T follicular helper cell (primary cell): ENCODE data around the gene LYST.
"Not testable (repeated sequence)": the region's sequence is repeated elsewhere in the genome, so short reads cannot be mapped to it uniquely, and the experiment has no call there.

ENCODE experiments used
- DNase-seq: peaks from one replicate; pipeline ENCODE4 v3.0.0-alpha.2; 2020; ENCODE audit warnings: low read depth

Gene LYST

GRCh38 chr1:235657747-235658526 is 208.8 kb downstream of the LYST start:
- no peak for DNase-seq

- DNase-seq, result no peak
These were observed 209.4 kb downstream of the LYST start for GRCh38 chr1:235657269-235657668.

DNA sequence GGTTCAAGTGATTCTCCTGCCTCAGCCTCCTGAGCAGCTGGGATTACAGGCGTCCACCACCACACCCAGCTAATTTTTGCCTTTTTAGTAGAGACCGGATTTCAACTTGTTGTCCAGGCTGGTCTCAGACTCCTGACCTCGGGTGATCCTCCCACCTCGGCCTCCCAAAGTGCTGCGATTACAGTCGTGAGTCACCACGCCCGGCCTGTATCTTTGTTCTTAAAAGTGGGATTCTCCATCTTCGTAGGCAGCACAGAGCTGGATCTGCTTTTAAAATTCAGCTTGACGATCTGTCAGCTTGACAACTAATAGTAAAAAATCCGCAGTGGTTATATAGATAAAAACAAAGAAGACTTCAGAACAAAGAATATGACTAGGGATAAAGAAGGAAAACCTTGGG is 214.3 kb downstream of the LYST start:
- DNase-seq, result no peak

DNA sequence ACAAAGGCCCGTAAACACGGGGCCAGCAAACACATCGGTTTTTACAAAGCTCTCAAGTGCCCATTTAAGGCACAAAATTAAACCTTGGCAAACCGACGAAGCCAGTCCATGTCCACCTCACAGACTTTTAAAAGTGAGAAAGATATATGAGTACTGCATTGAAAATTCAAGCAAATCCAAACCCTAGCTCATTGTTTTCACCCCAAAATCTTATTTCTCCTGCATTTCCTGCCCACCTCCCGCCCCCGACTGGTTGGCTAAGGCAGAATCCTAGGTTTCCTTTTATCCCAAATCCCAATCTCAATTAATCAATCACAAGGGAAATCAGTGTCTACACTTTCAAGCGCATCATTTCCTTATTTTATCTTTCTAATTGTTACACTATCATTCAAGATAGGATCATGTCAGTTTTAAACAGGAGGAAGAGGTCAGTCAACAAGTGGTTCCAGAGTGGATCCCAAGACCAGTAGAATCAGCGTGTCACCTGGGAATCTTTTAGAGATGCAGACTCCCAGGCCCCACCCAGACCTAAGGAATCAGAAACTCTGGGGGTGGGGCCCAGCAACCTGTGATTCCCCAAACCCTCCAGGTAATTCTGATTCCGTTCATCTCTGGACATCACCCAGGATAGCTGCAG is 215.4 kb downstream of the LYST start:
- DNase-seq, result no peak

DNA sequence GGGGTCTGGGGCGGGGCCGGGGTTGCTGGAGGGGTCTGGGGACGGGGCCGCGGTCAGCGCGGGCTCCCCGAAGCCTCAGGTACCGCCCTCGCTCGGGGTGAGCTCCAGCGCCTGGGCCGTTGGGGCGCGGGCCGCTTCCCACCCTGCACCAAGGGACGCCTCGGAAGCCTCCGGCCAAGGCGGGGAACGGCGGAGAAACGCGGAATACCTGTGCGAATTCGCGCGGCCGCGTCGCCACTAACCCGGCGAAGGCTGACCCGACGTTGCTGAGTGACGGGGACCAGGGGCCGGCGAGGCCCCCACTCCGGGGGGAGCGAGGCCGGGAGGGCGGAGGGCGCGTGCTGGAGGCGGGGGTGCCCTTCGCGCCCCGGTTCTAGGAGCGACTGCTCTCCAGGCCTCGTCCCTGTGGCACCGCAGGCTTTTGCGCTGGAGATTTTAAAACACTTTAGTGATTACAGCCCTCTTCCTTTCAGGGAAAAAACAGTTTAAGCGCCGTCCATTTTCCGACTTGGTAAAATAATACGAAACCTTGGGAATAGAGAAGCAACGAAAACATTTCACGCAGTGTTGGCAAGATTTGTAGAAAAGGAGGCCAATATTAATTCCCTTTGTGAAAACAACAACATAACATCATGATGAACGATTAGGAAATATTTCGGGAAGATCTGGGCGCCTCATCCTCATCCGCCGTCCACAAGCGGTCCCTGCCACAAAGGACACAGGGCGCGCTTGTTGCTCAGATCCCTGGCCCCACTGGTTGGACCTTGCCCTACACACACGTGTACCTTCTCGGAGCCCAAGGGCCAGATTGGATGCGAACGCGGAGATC is 216.2 kb downstream of the LYST start:
- DNase-seq, result no peak

DNA sequence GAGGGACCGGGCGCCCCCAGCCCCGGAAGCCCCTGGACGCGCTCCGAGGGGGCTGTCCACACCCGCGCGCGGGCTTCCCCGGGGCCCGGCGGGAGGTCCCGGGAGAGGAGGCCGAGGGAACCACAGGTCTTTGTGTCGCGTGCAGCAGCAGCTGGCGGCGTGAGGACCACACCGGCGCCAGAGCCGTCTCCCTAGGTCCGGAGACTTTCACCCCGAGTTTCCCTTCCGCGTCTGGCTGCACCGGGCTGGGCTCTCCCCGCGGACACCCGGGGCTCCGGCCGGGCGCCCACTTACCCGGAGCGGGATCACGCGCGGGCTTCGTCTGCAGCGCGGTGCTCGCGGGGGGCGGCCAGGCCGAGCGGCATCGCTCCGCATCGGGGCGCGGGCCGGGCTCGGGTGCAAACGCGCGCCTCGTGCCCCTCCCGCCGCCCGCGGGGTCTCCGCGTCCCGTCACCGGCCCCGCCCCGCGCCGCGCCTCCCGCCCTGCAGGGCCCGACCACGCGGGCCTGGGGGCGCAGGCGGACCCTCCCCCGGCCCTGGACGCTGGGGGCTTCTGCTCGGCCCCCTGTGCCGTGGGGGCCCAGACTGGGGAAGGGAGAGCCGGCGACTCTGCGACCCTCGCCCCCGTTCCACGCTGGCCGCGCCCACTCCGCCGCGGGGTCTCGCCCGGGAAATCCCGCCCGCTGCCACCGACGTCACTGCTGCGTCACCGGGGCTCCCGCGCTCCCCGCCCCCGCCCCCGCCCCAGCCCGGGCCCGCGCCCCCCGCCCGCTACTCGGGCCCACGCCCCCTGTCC is 217.1 kb downstream of the LYST start, which contains the start of gene GNG4:
TSS of gene GNG4 (minus strand) at position 417 of the 796 bp plus-strand sequence. CDS start 65,946 bp downstream, outside the sequence.
- no peak for DNase-seq

- peak; percentile 33 for DNase-seq
These were observed 217.7 kb downstream of the LYST start for GRCh38 chr1:235648954-235649367.

DNA sequence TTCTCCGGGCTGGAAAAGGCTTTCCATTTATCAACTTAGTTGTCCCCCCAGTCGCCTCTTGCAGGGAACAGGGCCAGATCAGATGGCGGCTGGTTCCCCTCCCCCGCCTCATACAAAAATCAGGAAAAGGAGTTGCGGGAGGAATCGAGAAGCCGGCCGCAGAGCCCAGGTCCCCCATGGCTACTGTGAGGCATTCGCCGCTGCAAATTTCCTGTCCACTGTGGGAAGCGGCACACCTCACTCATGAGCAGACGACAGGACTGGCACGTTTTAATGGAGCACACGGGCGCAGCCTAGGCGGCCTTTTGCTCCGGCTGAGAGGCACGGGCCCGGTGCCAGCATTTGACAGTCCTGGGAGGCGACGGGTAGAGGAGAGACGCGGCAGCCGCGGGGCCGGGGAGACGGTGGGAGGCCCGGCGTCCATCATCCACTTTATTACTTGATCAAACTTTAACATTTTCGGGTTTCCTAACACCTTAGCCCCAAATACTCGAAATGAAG is 218.2 kb downstream of the LYST start:
- no peak for DNase-seq

DNA sequence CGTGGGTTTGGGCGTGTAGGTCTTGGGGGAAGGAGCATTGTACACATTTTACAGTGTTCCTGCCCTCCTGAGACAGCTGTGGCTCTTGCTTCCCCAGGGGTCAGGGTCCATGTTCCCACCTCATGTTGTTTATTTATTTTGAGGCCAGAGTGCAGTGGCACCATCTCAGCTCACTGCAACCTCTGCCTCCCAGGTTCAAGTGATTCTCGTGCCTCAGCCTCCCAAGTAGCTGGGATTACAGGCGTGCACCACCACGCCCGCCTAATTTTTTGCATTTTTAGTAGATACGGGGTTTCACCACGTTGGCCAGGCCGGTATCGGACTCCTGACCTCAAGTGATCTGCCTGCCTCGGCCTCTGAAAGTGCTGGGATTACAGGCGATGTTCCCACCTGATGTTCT is 219.2 kb downstream of the LYST start:
- DNase-seq, result not testable (repeated sequence)

GRCh38 chr1:235646463-235646862 is 220.2 kb downstream of the LYST start:
- no peak for DNase-seq

DNA sequence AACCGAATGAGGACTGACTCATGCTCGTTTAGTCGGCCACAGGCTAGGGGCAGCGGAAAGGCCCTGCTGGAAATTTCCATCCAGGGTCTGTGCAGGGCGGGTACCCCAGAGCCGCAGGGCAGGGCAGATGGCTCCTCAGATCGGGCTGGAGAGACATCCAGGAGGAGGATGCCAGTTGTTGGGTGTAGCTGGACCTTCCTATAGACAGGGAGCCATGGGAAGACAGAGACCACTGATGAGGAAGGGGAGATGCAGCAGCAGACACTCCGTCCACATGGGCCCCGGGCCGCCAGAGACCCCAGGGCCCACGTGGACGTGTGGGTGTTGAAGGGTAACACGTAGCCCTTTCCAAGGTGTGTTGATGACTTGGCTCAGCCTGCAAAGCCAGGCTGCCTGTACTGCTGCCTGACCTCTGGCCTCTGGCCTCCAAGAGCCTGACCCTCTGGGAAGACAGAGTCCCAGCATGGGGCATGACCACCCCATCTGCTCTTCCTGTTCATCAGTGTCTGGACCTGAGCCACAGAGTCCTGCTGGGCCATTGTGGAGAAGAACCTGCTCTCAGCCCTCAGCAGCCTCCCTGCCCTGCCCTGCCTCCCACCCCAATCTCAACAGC is 221.9 kb downstream of the LYST start:
- DNase-seq, result no peak

- DNase-seq, result no peak
These were observed 222.6 kb downstream of the LYST start for GRCh38 chr1:235643837-235644692.

DNA sequence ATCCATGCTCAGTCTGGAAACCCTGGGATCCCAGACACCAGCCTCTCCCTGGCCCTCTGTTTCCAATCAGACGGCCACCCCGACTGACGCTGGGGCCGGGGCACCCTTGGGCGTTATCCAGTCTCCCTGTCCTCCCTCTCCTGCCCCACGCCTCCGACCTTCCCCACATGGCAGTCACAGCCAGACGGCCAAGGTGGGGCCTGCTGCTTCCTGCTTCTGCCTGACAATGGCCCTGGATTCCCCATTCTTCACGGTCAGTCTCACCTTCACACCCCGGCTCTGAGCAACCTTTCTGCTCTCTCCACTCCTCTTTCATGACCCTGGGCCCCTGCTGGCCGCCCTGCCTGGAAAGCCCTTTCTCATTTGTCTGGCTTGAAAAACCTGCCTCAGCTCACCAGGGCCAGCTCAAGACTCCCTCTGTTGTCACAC is 223.7 kb downstream of the LYST start:
- no peak for DNase-seq

DNA sequence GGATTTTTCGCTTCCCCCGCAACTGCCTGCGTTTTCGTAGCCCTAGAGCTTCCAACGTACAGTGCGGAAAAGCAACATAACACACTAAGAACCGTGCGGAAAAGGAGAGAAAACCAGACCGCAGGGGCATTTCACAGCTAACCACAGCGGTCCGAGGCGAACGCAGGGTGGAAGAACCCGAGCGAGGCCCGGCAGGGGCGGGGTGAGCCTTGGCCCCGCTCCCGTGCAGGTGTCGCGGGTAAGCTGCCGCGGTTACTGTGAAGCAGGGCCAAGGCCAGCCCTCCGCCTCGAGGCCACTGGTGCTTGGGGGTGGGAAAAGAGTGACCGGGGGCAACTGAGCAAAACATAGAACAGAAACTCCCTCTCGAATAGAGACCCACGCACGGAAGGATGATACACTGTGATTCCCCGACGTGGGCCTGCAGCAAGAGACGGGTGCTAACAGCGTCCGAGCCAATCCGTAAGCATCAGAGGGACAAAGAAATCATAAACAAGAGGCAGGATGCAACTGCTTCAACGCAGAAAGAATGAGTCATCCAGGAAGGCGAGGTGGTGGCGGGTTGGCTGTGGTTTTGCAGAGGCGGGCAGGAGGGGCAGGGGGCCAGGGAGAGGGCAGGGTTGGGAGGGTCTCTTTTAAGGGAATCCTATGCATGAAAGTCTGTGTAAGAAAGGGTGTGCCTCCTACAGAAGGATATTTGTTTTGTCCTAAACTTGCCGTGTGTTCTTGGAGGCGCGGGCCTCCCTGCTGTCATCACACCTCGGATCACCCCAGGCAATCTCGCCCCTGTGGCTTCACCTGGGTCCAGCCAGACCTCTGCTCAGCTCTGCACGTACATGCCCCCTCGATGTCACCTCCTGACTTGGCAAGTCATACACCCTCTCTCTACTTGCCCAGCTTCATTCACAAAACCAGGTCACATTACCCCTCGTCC is 224.4 kb downstream of the LYST start:
- DNase-seq, result peak; percentile 49

- DNase-seq, result no peak
These were observed 226.1 kb downstream of the LYST start for GRCh38 chr1:235640580-235640979.

- no peak for DNase-seq
These were observed 227.2 kb downstream of the LYST start for GRCh38 chr1:235639226-235640205.

- not testable (repeated sequence) for DNase-seq
These were observed 228.1 kb downstream of the LYST start for GRCh38 chr1:235638612-235639011.
